ENCODE data around the gene MAEA. TPM values are rescaled to one million over a fixed set of nuclear protein-coding genes. Genes with fewer than 3 reads are reported as not detected.

MAEA gene
- total RNA-seq, 3 donors from 2014 or later: 49.9 to 76.7 (median 62.3) TPM

DNA sequence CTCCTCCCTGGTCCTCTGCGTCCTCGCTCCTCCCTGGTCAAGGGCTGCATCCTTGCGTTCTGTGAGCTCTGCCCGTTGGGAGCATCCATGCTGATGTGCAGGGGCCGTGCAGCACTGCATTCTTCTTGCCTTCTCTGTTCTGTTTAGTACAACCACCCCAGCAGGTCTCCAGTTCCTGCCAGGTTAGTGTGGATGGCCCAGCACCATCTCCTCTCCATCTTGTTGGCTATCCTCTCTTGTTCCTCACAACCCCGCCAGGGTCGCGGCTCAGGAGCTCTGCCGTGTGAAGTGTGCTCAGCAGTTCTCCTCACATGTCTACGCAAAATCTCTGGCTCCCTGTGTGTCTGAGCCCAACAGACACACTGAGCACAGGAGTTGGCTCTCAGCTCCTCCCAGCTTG lies 10.4 kb upstream of the MAEA start:
- TF ChIP-seq POLR2AphosphoS5 (IDR thresholded peaks at IDR 0.05) (no peak), POLR2A (IDR thresholded peaks at IDR 0.05) (no peak)
- TF ChIP-seq, protein P1, sequence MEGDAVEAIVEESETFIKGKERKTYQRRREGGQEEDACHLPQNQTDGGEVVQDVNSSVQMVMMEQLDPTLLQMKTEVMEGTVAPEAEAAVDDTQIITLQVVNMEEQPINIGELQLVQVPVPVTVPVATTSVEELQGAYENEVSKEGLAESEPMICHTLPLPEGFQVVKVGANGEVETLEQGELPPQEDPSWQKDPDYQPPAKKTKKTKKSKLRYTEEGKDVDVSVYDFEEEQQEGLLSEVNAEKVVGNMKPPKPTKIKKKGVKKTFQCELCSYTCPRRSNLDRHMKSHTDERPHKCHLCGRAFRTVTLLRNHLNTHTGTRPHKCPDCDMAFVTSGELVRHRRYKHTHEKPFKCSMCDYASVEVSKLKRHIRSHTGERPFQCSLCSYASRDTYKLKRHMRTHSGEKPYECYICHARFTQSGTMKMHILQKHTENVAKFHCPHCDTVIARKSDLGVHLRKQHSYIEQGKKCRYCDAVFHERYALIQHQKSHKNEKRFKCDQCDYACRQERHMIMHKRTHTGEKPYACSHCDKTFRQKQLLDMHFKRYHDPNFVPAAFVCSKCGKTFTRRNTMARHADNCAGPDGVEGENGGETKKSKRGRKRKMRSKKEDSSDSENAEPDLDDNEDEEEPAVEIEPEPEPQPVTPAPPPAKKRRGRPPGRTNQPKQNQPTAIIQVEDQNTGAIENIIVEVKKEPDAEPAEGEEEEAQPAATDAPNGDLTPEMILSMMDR (IDR thresholded peaks at IDR 0.05): no peak
- no peaks in the 10 kb centered on the region for H3K4me1 ChIP-seq
- no peak overlapping the region for H3K27ac ChIP-seq
- H3K9me3 ChIP-seq: no peaks in the 10 kb centered on the region
- no peak for DNase-seq (ENCODE audit: low spot score in 2 of 2)
- H3K36me3 ChIP-seq: no peaks in the 10 kb centered on the region
- H3K4me3 ChIP-seq: no peak overlapping the region
- no peaks in the 10 kb centered on the region for H3K27me3 ChIP-seq
- intact Hi-C loops (cut with DNase I; ENCODE audit: low total_unique reads): loop anchor here (2.0 kb wide), 1 partner anchor 42 kb away; no protein-coding TSS in a partner anchor

DNA sequence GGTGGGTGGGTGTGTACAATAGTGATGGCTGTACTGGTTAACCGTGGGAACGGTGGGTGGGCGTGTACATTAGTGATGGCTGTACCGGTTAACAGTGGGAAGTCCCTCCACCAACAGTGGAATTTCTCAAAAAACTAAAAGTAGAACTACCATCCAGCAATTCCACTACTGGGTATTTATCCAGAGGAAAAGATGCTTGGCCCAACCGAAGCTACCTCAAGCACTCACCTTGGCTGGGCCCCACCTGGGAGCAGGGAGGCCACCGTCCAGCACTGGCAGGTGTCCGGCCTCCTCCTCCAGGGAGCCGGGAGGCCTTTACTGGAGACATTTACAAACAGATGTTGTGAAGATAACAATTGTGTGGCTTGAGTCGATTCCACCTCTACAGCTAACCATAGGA lies 6.0 kb upstream of the MAEA start:
- no peaks in the 10 kb centered on the region for H3K27me3 ChIP-seq
- intact Hi-C loops (cut with DNase I; ENCODE audit: low total_unique reads): no loop called here
- no peak overlapping the region for H3K4me3 ChIP-seq
- H3K27ac ChIP-seq: no peak overlapping the region
- H3K4me1 ChIP-seq: no peaks in the 10 kb centered on the region
- no peaks in the 10 kb centered on the region for H3K36me3 ChIP-seq
- no peaks in the 10 kb centered on the region for H3K9me3 ChIP-seq
- TF ChIP-seq, protein P1 (IDR thresholded peaks at IDR 0.05): no peak
- TF ChIP-seq POLR2A (IDR thresholded peaks at IDR 0.05): no peak
- no peak for TF ChIP-seq POLR2AphosphoS5 (IDR thresholded peaks at IDR 0.05)
- DNase-seq (ENCODE audit: low spot score in 2 of 2): no peak

DNA sequence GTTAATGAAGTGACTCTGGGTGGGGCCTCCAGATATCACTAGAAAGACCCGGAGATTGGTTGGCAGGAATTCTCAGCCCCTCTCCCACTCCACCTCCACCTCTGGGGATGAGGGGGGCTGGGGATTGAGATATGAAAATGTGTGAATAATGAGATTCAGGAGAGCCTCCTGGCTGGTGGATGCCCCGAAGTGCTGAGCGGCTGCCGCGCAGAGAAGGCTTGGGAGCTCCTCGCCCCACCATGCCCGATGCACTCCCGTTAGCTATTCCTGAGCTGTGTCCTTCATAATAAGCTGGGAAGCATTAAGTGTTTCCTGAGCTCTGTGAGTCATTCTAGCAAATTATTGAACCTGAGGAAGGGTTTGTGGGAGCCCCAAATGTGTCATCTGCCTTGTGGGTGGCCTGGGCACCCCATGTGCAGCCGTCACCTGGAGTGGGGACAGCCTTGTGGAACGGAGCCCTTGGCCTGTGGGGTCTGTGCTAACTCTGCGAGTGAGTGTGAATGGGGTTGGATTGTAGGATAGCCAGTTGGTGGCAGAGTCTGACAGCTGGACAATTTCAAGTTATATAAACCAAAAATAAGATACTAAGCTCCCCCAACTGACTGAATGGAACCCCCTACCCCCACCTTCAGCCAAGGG lies 4.4 kb upstream of the MAEA start:
- no peaks in the 10 kb centered on the region for H3K4me1 ChIP-seq
- DNase-seq (ENCODE audit: low spot score in 2 of 2): no peak
- H3K36me3 ChIP-seq: no peaks in the 10 kb centered on the region
- no peak overlapping the region for H3K4me3 ChIP-seq
- H3K9me3 ChIP-seq: no peaks in the 10 kb centered on the region
- no peak overlapping the region for H3K27ac ChIP-seq
- TF ChIP-seq POLR2AphosphoS5 (IDR thresholded peaks at IDR 0.05) (no peak), POLR2A (IDR thresholded peaks at IDR 0.05) (no peak)
- TF ChIP-seq, protein P1 (IDR thresholded peaks at IDR 0.05): no peak
- intact Hi-C loops (cut with DNase I; ENCODE audit: low total_unique reads): no loop called here
- no peaks in the 10 kb centered on the region for H3K27me3 ChIP-seq

DNA sequence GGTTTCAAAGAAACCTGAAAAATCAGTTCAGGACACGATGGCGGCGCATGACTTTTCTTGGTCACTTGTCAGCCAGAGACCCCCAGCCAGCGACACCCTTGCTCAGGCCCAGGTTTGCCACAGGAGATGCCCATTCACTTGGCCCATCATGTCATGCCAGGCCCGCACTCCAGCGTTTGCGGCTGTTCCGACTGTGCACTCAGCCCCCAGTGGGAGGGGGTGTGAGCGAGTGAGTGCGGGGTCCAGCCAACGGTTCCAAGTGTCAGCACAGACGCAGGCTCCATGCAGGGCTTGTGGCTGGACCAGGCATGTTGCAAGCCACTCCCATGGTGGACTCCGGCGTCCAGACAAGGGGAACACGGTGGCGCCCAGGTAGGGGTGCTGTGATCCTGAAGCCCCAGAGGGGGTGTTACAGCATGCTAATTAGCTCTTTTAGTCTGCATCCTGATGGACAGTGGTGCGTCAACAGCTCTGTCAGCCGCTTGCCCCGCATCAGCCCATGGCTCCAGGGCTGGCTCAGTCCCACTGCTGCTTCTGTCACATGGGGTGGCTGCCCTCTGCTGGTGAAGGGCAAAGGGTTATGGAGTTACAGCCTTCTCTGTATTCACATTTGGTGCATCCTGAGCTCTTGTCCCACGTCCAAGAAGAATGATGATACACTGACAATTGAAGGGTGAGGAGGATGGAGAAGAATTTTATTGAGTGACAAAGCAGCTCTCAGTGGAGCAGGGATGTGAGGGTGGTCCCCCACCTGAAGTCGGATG lies 3.7 kb upstream of the MAEA start:
- intact Hi-C loops (cut with DNase I; ENCODE audit: low total_unique reads): no loop called here
- H3K36me3 ChIP-seq: no peaks in the 10 kb centered on the region
- DNase-seq (ENCODE audit: low spot score in 2 of 2): no peak
- TF ChIP-seq POLR2AphosphoS5 (IDR thresholded peaks at IDR 0.05) (no peak), POLR2A (IDR thresholded peaks at IDR 0.05) (no peak)
- TF ChIP-seq, protein P1 (IDR thresholded peaks at IDR 0.05): no peak
- no peaks in the 10 kb centered on the region for H3K27me3 ChIP-seq
- no peak overlapping the region for H3K4me3 ChIP-seq
- H3K9me3 ChIP-seq: no peaks in the 10 kb centered on the region
- no peak overlapping the region for H3K27ac ChIP-seq
- peaks cover 2 to 4% of the 10 kb centered on the region in 2 donors for H3K4me1 ChIP-seq

DNA sequence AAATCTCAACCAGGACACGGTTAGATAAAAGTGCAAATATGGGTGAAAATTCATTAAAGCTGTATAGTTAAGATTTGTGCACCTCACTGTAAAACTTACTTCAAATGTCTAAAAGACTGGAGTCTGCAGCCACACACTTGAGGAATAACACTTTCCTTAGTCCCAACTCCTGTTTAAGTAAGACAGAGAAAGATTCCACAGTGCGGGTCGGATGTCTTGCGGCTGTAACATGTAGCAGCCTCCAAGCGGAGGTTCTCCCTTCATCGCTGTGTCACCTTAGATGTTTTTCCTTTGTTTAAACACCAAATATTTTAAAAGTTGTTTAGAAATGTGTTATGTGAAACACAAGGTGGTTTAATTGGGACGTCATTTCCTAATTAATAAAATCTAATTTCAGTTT lies 905 bp upstream of the MAEA start:
- DNase-seq (ENCODE audit: low spot score in 2 of 2): no peak
- H3K36me3 ChIP-seq: no peaks in the 10 kb centered on the region
- intact Hi-C loops (cut with DNase I; ENCODE audit: low total_unique reads): loop anchor here (1.0 kb wide), 1 partner anchor 38 kb away; no protein-coding TSS in a partner anchor
- TF ChIP-seq POLR2A (IDR thresholded peaks at IDR 0.05) (no peak), POLR2AphosphoS5 (IDR thresholded peaks at IDR 0.05) (no peak)
- TF ChIP-seq, protein P1 (IDR thresholded peaks at IDR 0.05): no peak
- peak overlapping the region in 1 of 2 donors; percentile 95 for H3K27ac ChIP-seq
- H3K9me3 ChIP-seq: no peaks in the 10 kb centered on the region
- peaks cover 12 to 19% of the 10 kb centered on the region in 2 donors for H3K4me1 ChIP-seq
- no peaks in the 10 kb centered on the region for H3K27me3 ChIP-seq
- H3K4me3 ChIP-seq: peak overlapping the region; percentile 78 to 93 (median 84)
